Astrocyte of the cerebellum (primary cell): ENCODE data around the gene MAP3K3.
"Not testable (repeated sequence)": the region's sequence is repeated elsewhere in the genome, so short reads cannot be mapped to it uniquely, and the experiment has no call there.

Experiments
- DNase-seq: peaks from one replicate; pipeline ENCODE4 v3.0.0-alpha.2; 2011; ENCODE audit warnings: low read depth
- H3K4me3 ChIP-seq: 2 replicates; pipeline ENCODE4 v1.5.1; 2011; ENCODE audit warnings: mild to moderate bottlenecking, low read depth, low read length, moderate library complexity
- CTCF ChIP-seq: IDR thresholded peaks from 2 replicates; pipeline ENCODE4 v1.5.1; 2012; ENCODE audit warnings: low read length, low read depth, moderate library complexity, mild to moderate bottlenecking; ENCODE audit errors: missing control alignments
- in situ Hi-C: cut with HindIII; loops from 2 replicates; pipeline ENCODE4 v1.10.0; 2017; ENCODE audit warnings: low sequenced_read_pairs

Gene MAP3K3

GRCh38 chr17:63709110-63709509, 86.9 kb downstream of the MAP3K3 start:
- no peak overlapping the region for H3K4me3 ChIP-seq
- no peak for TF ChIP-seq CTCF
- DNase-seq: no peak
- in situ Hi-C loops: no loop called here

DNA sequence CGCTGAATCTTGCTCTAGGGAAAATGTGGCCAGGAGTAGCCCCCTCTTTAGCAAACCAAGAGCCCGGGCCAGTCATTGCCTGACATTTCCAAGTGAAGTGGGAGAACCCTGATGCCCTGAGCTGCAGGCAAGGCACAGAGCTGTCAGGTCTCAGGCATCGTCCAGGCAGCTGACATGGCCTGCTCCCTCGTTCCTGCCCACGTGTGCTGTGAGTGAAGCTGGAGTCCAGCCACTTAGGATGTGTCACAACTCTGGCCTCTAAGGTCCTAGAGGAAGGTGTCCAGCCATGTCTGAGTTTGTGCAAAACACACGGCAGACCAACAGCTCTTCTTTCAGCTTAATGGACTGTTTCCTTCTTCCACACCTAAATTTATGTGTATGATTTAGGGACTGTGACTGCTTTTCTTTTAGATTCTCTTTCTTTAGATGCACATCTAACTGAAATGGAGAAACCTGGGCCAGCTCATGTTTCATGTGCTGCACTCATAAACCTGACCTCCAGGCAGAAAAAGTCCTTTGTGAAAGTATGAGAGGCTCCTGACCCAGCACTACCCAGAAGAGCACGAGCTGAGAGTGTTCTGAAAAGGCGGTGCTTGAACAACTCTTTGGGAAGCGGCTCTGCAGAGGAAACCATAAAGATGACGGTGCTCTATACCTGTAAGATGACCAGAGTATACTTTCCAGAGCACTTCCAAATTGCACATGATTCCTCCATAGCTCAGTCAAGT, 92.5 kb downstream of the MAP3K3 start:
- DNase-seq: no peak
- no peak overlapping the region for H3K4me3 ChIP-seq
- TF ChIP-seq CTCF: no peak
- in situ Hi-C loops: loop anchor here (5.0 kb wide), 1 partner anchor 53 kb away; no protein-coding TSS in a partner anchor

- TF ChIP-seq CTCF: no peak
- in situ Hi-C loops: no loop called here
- no peak overlapping the region for H3K4me3 ChIP-seq
- DNase-seq: no peak
Observed at GRCh38 chr17:63716426-63716825, 94.2 kb downstream of the MAP3K3 start.

- no peak for TF ChIP-seq CTCF
- no peak overlapping the region for H3K4me3 ChIP-seq
- DNase-seq: no peak
- in situ Hi-C loops: no loop called here
Observed at GRCh38 chr17:63718988-63719387, 96.8 kb downstream of the MAP3K3 start.

GRCh38 chr17:63720194-63720593, 98.0 kb downstream of the MAP3K3 start:
- DNase-seq, H3K4me3 ChIP-seq, in situ Hi-C loops: not testable (repeated sequence)

- in situ Hi-C loops: no loop called here
- DNase-seq: no peak
- no peak for TF ChIP-seq CTCF
- no peak overlapping the region for H3K4me3 ChIP-seq
Observed at GRCh38 chr17:63722403-63722802, 100.2 kb downstream of the MAP3K3 start.

DNA sequence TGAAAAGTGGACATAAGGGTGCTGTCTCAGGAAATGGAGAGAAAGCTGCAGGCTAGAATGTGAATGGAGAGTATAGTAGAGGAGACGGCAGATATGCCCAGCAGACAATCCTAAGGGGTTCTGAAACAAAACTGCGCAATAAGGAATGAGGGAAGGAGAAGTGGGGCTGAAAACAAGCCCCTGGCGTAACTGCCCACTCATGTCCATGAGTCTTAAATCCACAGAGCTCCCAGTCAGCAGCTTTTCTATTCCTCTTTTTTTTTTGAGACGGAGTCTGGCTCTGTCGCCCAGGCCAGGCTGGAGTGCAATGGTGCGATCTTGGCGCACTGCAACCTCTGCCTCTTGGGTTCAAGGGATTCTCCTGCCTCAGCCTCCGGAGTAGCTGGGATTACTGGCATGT, 113.5 kb downstream of the MAP3K3 start:
- H3K4me3 ChIP-seq: no peak overlapping the region
- in situ Hi-C loops: no loop called here
- DNase-seq: no peak
- no peak for TF ChIP-seq CTCF
